T-helper 9 cell (primary cell): ENCODE measurements around the gene CCM2L.

Source experiments
- DNase-seq: peaks from one replicate; pipeline ENCODE4 v3.0.0-alpha.2; 2020

The CCM2L gene

DNA sequence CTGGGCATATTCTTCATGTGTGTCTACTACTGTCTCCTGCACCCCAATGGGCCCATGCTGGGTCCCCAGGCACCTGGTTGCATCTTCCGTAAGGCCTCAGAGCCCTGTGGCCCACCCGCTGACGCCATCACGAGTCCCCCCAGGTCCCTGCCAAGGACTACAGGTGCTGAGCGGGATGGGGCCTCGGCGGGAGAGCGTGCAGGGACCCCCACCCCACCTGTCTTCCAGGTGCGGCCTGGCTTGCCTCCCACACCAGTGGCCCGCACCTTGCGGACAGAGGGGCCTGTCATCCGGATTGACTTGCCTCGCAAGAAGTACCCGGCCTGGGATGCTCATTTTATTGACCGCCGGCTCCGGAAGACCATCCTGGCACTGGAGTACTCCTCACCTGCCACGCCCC lies 13.2 kb upstream of the CCM2L start:
- no peak for DNase-seq

DNA sequence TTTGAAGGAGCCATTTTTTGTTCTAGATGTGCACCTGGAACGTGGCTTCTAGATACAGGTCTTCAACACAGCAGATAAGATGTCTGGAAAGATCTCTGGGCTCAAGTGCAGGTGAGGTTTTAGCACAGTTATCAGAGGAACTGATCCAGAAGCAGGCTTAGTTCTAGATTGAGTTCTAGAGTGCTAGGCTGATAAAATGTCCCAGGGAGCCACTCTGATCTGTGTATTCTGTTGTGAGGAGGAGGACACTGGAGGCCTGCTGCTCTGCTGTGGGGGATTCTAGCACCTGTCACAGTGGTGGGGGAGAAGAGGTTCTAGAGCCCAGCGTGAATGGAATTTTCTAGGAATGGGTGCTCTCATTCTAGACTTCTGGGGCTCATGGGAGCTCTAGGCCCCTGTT lies 12.0 kb upstream of the CCM2L start:
- DNase-seq, result no peak

GRCh38 chr20:32003325-32003724 lies 6.9 kb upstream of the CCM2L start:
- no peak for DNase-seq

DNA sequence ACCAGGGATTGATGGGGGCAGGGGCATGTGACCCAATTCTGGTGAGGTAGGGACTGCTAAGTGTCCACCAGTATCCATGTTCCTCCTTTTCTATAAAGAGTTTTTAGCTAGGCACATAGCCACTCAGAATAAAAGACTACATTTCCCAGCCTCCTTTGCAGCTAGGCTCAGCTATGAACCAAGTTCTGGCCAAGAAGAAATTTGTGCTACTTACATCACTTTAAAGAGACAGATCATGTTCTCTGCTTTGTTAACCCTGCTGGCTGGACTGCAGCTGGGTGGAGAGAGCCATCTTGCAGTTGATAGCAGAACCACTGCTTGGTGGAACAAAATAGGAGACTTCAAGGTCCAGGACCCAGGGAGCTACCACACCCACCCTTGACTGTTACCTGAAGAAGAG lies 5.3 kb upstream of the CCM2L start:
- DNase-seq, result no peak

DNA sequence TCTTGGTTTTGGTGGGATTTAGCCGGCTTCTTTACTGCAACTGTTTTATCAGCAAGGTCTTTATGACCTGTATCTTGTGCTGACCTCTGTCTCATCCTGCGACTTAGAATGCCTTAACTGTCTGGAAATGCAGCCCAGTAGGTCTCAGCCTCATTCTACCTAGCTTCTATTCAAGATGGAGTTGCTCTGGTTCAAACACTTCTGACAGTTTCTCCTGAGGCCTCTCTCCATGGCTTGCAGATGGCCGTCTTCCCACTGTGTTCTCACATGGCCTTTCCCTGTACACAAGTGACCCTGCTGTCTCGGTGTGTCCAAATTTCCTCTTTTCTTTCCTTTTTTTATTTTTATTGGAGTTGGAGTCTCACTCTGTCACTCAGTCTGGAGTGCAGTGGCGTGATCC lies 4.2 kb upstream of the CCM2L start:
- no peak for DNase-seq

DNA sequence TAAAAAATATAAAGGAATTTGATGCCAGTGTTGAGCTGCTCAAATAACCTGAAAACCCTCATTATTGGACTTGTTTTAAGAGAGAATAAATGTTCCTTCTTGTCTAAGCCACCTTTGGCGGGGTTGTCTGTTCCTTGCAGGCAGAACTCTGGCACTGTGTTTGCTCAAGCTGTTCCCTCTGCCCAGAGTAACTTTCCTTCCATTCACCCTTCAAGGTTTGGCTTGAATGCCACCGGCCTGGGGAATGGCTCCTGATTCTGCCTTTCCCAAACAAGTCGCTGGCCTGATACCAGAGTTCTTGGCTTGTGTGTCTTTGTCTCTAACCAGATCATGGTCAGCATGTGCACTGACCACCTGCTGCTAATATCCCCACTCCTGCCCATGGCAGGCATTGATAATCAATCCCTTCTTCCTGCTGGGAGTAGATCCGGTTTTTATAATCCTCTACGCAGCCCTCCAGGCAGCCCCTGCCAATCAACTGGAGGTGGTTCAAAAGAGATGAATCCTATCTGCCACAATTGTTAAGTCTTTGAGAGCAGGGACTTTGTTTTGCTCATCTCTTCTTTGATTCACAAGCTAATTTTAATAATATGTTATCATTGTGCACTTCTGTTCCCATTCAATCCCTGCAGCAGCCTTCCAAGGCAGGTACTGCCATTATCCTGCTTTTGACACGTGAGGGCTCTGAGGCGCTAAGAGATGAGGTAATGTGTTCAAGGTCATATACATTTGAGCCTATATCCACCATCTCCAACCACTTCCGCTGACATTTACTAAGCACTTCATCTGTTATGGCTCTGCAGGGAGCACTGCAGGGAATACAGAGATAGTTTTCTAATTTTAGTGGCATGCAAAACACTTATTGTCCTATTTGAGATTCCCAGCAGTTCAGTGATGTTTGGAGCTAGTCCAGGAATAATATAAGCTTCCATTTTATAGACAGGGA lies 3.1 kb upstream of the CCM2L start:
- no peak for DNase-seq

DNA sequence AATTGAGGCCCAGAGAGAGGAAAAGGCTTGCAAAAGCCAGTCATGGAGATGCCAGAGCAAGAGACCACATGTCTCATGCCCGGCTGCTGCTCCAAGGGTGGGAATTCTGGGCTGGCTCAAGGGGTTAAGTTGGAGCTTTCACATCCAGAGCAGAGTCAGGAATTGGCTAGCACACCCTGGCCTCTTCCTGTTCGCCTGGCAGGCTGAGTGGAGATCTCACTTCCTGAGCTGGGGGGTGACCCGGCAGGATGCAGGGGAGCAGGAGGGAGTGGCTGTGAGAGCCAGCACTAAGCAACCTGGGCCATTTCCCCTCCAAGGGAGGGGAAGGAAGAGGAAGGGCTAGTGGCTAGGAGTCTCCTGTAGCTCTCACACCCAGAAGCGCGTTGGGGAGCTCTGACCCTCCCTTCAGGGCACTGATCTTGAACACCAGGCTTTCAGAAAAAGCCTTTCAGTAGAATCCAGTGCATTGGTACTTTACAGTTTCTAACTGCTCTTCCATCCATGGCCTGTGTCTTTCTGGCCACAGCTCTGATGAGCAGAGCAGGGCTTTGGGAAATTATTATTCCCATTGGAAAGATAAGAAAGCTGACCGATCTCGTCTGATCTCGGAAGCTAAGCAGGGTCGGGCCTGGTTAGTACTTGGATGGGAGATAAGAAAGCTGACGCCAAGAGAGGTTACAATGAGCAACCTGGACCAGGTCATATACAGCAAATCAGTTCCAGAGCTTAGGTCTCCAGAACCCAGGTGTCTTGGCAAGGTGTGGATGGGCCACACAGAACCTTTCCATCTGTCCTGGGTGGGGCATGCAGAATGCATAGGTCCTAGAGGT lies 2.2 kb upstream of the CCM2L start:
- no peak for DNase-seq

GRCh38 chr20:32009564-32009963 lies 674 bp upstream of the CCM2L start:
- DNase-seq, result no peak

- DNase-seq, result no peak
Measured at GRCh38 chr20:32010666-32011065, 428 bp downstream of the CCM2L start.

- DNase-seq, result no peak
Measured at GRCh38 chr20:32012159-32012688, 2.0 kb downstream of the CCM2L start.

GRCh38 chr20:32013326-32013725 lies 3.1 kb downstream of the CCM2L start:
- no peak for DNase-seq

DNA sequence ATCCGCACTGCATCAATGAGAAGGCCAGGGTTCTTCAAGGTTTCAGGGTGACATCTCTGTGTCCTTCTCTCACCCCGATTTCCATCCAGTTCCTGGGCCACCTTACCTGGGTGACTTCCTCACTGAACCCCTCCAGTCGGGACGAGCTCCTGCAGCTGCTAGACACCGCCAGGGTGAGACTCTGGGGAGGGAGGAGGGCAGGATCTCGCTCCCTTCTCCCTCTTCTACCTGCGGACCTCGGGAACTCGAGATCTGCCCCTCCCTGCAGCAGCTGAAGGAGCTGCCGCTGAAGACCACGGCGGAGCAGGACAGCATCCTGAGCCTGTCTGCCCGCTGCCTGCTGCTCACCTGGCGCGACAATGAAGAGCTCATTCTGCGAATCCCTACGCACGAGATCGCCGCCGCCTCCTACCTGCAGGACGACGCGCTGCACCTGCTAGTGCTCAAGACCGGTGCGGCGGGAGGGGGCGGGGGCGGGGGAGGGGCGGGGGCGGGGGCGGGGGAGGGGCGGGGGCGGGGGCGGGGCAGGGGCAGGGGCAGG lies 7.5 kb downstream of the CCM2L start:
- peak; percentile 40 for DNase-seq

- peak; percentile 44 for DNase-seq
Measured at GRCh38 chr20:32018269-32019155, 8.3 kb downstream of the CCM2L start.

DNA sequence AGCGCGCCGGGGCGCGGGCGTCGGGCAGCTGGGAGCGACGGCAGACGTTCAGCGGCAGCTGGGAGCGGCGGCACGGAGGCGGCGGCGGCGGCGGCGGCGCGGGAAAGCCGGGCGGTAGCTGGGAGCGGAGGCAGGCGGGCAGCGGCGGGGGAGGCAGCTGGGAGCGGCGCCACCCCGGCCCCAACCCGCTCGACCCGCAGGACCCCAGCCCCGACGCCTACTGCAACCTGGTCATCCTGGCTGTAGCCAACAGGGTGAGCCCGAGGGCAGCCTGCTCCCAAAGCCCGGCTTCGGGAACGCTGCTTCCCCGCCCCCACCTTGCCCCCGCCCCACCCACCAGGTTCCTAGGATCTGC lies 8.9 kb downstream of the CCM2L start:
- no peak for DNase-seq

DNA sequence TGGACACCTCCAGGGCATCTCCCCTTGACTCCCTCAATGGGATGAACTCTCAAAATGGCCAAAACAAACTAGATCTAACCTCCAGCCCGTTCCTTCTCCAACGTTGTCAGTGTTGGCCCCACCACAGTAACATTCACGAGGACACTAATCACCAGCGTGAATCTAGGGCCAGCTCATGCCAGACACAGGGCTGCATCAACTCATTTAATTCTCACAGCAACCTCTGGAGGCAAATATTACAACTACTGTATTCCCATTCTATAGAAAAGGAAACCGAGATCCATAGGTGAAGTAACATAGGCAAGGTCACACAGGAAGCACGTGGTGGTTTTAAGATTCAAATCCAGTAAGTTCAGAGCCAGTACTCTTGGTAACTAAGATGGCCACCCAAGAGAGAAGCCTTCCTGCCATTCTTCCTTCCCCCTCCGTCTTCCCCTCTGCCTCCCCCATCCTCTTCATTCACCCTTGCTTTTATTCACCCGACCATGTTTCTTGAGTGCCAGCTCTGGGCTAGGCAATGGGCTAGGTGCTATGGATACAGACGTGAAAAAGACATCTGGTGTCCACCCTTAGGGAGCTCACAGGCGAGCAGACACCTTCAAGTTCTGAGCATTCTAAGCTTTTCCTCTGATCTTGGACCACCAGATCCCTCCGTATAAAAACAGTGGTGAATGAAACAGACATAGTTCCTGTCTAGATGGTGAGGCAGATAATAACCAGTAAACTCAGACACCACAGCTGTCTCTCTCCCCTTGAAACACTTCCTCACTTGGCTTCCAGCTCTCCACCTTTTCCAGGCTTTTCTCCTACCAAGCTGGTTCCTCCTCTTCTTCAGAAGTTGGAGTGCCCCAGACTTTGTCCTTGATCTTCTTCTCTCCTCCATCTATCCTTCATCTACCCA lies 9.6 kb downstream of the CCM2L start:
- no peak for DNase-seq

DNA sequence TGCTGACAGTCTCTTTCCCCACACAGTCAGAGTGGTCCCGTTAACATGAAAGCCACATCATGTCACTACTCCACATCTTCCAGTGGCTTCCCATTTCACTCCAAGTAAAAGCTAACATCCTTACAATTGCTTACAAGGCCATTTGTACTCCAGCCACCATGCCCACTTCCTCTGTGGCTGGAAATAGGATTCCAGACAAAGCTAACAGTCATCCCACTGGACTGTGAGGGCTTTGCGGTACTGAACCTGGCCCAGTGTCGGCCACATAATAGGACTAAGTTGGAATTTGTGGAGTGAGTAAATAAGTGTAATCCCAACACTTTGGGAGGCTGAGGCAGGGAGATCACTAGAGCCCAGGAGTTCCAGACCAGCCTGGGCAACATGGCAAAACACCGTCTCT lies 10.9 kb downstream of the CCM2L start:
- DNase-seq, result no peak

- DNase-seq, result no peak
Measured at GRCh38 chr20:32024683-32025295, 14.6 kb downstream of the CCM2L start.

- DNase-seq, result no peak
Measured at GRCh38 chr20:32027643-32028042, 17.4 kb downstream of the CCM2L start.

DNA sequence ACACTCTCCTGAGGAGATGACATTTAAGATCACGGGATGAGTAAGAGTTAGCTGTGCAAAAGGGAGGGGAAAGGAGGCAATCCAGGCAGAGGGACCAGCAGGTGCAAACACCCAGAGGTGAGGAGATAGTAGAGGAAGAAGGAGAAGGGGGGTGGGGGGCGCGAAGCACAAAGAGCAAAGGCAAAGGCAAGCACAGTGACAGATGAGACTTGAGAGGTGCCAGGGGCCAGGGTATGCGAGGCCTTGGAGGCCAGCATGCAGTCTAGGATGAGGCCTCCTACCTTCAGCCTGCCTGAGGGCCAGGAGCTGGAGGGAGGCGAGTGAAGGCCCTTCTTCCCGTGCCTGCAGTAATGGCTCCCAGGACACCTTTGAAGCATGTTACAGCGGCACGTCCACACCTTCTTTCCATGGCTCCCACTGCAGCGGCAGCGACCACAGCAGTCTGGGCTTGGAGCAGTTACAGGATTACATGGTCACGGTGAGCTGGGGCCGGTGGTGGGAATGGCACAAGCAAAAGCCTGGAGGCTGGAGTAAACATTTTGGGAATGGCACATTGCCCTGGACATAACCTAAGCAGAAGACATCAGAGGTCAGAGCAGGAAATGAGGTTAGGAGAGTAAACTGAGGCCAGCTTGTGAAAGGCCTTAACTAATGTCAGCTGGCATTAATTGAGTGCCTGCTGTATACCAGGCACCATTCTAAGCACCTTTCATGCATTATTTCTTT lies 18.6 kb downstream of the CCM2L start:
- DNase-seq, result no peak

- DNase-seq, result no peak
Measured at GRCh38 chr20:32029561-32029960, 19.3 kb downstream of the CCM2L start.
